ENCODE results near the gene TBC1D9B.

Gene TBC1D9B

DNA sequence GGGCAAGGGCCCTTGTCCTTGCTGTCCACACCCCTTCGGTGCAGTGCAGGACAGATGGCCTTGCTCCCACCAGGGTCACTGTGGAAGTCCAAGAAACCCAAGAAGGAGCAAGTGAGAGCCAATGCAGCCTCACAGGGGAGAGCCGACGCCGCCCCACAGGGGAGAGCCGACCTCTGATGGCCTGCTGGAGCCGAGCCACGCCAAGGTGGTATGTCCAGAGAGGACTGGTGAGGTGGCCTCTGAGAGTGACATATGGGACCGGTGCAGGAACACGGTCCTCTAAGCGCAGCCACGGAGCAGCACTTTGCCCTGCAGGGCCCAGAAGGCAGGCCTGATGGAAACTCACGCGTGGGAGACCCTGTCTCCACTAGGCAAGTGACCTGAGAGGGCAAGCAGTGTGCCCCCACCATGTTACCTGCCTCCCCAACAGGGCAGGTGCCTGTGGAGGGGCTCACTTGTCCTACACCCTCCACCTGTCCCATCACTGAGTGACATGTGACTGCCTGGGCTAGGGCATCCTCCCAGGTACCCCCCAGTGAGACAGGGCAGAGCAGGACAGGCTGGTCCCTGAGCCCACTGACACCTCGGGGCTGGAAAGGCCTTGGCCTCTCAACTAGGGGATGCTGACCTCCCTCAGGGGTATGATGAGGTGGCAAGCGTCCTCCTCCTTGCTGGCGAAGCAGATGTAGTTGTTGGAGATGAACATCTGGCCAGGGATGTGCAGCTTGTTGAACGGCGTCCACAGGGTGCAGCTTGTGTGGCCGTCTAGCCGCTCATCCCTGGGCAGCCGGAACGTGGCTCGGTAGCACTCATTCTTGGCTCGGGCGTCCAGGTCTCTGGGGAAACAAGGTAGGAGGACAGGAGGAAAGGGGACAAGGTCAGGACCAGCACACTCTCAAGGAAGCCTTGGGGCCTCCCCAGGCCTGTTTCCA, 16.7 kb downstream of the TBC1D9B start:
- TF ChIP-seq POU2F2 (IDR thresholded peaks at IDR 0.05; ENCODE audit: low read depth, low read length): no peak
- TF ChIP-seq PAX5 (IDR thresholded peaks at IDR 0.05; ENCODE audit: insufficient read depth, low read length, severe bottlenecking): no peak
- TF ChIP-seq POLR2AphosphoS5 (IDR thresholded peaks at IDR 0.05; ENCODE audit: low read depth, low read length): no peak
- no peak for TF ChIP-seq TAF1 (IDR thresholded peaks at IDR 0.05; ENCODE audit: low read depth, low read length)
- TF ChIP-seq SPI1 (IDR thresholded peaks at IDR 0.05; ENCODE audit: low read depth, low read length): no peak
- no peak for TF ChIP-seq POLR2A (IDR thresholded peaks at IDR 0.05; ENCODE audit: low read depth, low read length)
- no peak for DNase-seq (ENCODE audit: insufficient read length, low spot score)
- FAIRE-seq: no peak

- FAIRE-seq: no peak
- TF ChIP-seq POLR2AphosphoS5 (IDR thresholded peaks at IDR 0.05; ENCODE audit: low read depth, low read length): no peak
- no peak for TF ChIP-seq POLR2A (IDR thresholded peaks at IDR 0.05; ENCODE audit: low read depth, low read length)
- no peak for TF ChIP-seq TAF1 (IDR thresholded peaks at IDR 0.05; ENCODE audit: low read depth, low read length)
- TF ChIP-seq PAX5 (IDR thresholded peaks at IDR 0.05; ENCODE audit: insufficient read depth, low read length, severe bottlenecking): no peak
- no peak for TF ChIP-seq POU2F2 (IDR thresholded peaks at IDR 0.05; ENCODE audit: low read depth, low read length)
- no peak for TF ChIP-seq SPI1 (IDR thresholded peaks at IDR 0.05; ENCODE audit: low read depth, low read length)
- no peak for DNase-seq (ENCODE audit: insufficient read length, low spot score)
Observed at GRCh38 chr5:179889885-179890284, 17.8 kb downstream of the TBC1D9B start.

GRCh38 chr5:179887802-179888201, 19.9 kb downstream of the TBC1D9B start:
- FAIRE-seq (no peak), DNase-seq (ENCODE audit: insufficient read length, low spot score) (no peak)
- TF ChIP-seq TAF1 (IDR thresholded peaks at IDR 0.05; ENCODE audit: low read depth, low read length): no peak
- no peak for TF ChIP-seq PAX5 (IDR thresholded peaks at IDR 0.05; ENCODE audit: insufficient read depth, low read length, severe bottlenecking)
- no peak for TF ChIP-seq SPI1 (IDR thresholded peaks at IDR 0.05; ENCODE audit: low read depth, low read length)
- no peak for TF ChIP-seq POLR2A (IDR thresholded peaks at IDR 0.05; ENCODE audit: low read depth, low read length)
- TF ChIP-seq POLR2AphosphoS5 (IDR thresholded peaks at IDR 0.05; ENCODE audit: low read depth, low read length): no peak

DNA sequence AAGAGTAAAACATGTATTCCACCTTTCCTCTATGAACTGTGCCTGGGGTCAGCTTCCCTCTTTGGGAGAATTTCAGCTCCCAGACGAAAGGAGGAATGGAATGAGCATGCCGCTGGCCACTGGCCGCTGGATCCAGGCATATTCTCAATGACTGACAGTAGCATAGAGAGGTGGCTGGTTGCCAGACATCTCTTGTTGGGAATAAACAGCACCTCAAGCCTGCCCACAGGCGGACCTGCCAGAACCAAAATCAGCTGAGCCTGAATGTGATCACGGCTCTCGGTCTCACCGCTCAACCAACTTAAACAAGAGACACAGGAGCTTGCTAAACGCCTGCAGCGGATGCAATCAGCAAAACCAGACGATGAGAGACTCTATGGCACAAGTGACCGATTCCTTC, 20.6 kb downstream of the TBC1D9B start:
- DNase-seq (ENCODE audit: insufficient read length, low spot score) (no peak), FAIRE-seq (no peak)
- TF ChIP-seq POU2F2 (IDR thresholded peaks at IDR 0.05; ENCODE audit: low read depth, low read length): no peak
- no peak for TF ChIP-seq SPI1 (IDR thresholded peaks at IDR 0.05; ENCODE audit: low read depth, low read length)
- TF ChIP-seq POLR2A (IDR thresholded peaks at IDR 0.05; ENCODE audit: low read depth, low read length): no peak
- TF ChIP-seq POLR2AphosphoS5 (IDR thresholded peaks at IDR 0.05; ENCODE audit: low read depth, low read length): no peak
- TF ChIP-seq TAF1 (IDR thresholded peaks at IDR 0.05; ENCODE audit: low read depth, low read length): no peak
- no peak for TF ChIP-seq PAX5 (IDR thresholded peaks at IDR 0.05; ENCODE audit: insufficient read depth, low read length, severe bottlenecking)

- no peak for FAIRE-seq
- no peak for DNase-seq (ENCODE audit: insufficient read length, low spot score)
- no peak for TF ChIP-seq POLR2A (IDR thresholded peaks at IDR 0.05; ENCODE audit: low read depth, low read length)
- no peak for TF ChIP-seq POU2F2 (IDR thresholded peaks at IDR 0.05; ENCODE audit: low read depth, low read length)
- TF ChIP-seq TAF1 (IDR thresholded peaks at IDR 0.05; ENCODE audit: low read depth, low read length): no peak
- no peak for TF ChIP-seq POLR2AphosphoS5 (IDR thresholded peaks at IDR 0.05; ENCODE audit: low read depth, low read length)
- no peak for TF ChIP-seq SPI1 (IDR thresholded peaks at IDR 0.05; ENCODE audit: low read depth, low read length)
- no peak for TF ChIP-seq PAX5 (IDR thresholded peaks at IDR 0.05; ENCODE audit: insufficient read depth, low read length, severe bottlenecking)
Observed at GRCh38 chr5:179886190-179886911, 21.3 kb downstream of the TBC1D9B start.

GRCh38 chr5:179885491-179886090, 22.1 kb downstream of the TBC1D9B start:
- TF ChIP-seq POLR2A (IDR thresholded peaks at IDR 0.05; ENCODE audit: low read depth, low read length) (no peak), PAX5 (IDR thresholded peaks at IDR 0.05; ENCODE audit: insufficient read depth, low read length, severe bottlenecking) (no peak), POU2F2 (IDR thresholded peaks at IDR 0.05; ENCODE audit: low read depth, low read length) (no peak), TAF1 (IDR thresholded peaks at IDR 0.05; ENCODE audit: low read depth, low read length) (no peak), SPI1 (IDR thresholded peaks at IDR 0.05; ENCODE audit: low read depth, low read length) (no peak), POLR2AphosphoS5 (IDR thresholded peaks at IDR 0.05; ENCODE audit: low read depth, low read length) (no peak)
- FAIRE-seq (no peak), DNase-seq (ENCODE audit: insufficient read length, low spot score) (no peak)

GRCh38 chr5:179883163-179883562, 24.5 kb downstream of the TBC1D9B start:
- FAIRE-seq: no peak
- DNase-seq (ENCODE audit: insufficient read length, low spot score): no peak
- TF ChIP-seq PAX5 (IDR thresholded peaks at IDR 0.05; ENCODE audit: insufficient read depth, low read length, severe bottlenecking): no peak
- no peak for TF ChIP-seq TAF1 (IDR thresholded peaks at IDR 0.05; ENCODE audit: low read depth, low read length)
- no peak for TF ChIP-seq POU2F2 (IDR thresholded peaks at IDR 0.05; ENCODE audit: low read depth, low read length)
- no peak for TF ChIP-seq SPI1 (IDR thresholded peaks at IDR 0.05; ENCODE audit: low read depth, low read length)
- no peak for TF ChIP-seq POLR2A (IDR thresholded peaks at IDR 0.05; ENCODE audit: low read depth, low read length)
- no peak for TF ChIP-seq POLR2AphosphoS5 (IDR thresholded peaks at IDR 0.05; ENCODE audit: low read depth, low read length)

GRCh38 chr5:179882338-179882737, 25.4 kb downstream of the TBC1D9B start:
- DNase-seq (ENCODE audit: insufficient read length, low spot score) (no peak), FAIRE-seq (no peak)
- TF ChIP-seq TAF1 (IDR thresholded peaks at IDR 0.05; ENCODE audit: low read depth, low read length) (no peak), POLR2AphosphoS5 (IDR thresholded peaks at IDR 0.05; ENCODE audit: low read depth, low read length) (no peak), POLR2A (IDR thresholded peaks at IDR 0.05; ENCODE audit: low read depth, low read length) (no peak), SPI1 (IDR thresholded peaks at IDR 0.05; ENCODE audit: low read depth, low read length) (no peak), POU2F2 (IDR thresholded peaks at IDR 0.05; ENCODE audit: low read depth, low read length) (no peak), PAX5 (IDR thresholded peaks at IDR 0.05; ENCODE audit: insufficient read depth, low read length, severe bottlenecking) (no peak)
